Adrenal gland (tissue), 12 donors: Measurements from ENCODE around the gene HOXA9. TPM values are rescaled to one million over a fixed set of nuclear protein-coding genes. Genes with fewer than 3 reads are reported as not detected.

Experiments used
- DNase-seq, 7 donors: peaks; one replicate each; pipeline ENCODE4 v3.0.0-alpha.2; 2019 to 2020
- H3K27ac ChIP-seq, 5 donors: fragments of 200-600 bp; sonication (generic) in 4 of 5; 1 replicate in 3 of 5; 2 replicates in 2 of 5; pipeline versions ENCODE4 v1.5.1 to v1.8.0; 2016 to 2020; ENCODE audit warnings: mild to moderate bottlenecking in 1 of 5
- H3K27me3 ChIP-seq: fragments of 200-600 bp; 2 replicates; pipeline ENCODE4 v1.8.0; 2021
- H3K36me3 ChIP-seq, 2 donors: fragments of 200-600 bp; replicated peaks in 1 of 2; 1 replicate in 1 of 2; 2 replicates in 1 of 2; pipeline versions ENCODE4 v1.5.1 to v1.8.0; 2018 to 2022
- H3K4me1 ChIP-seq, 2 donors: fragments of 200-600 bp; replicated peaks in 1 of 2; 1 replicate in 1 of 2; 2 replicates in 1 of 2; pipeline versions ENCODE4 v1.5.1 to v1.8.0; 2018 to 2021
- H3K4me3 ChIP-seq, 4 donors: fragments of 200-600 bp; sonication (generic) in 3 of 4; one replicate each; pipeline ENCODE4 v1.5.1; 2016 to 2018
- H3K9me3 ChIP-seq, 3 donors: fragments of 200-600 bp; sonication (generic) in 1 of 3; replicated peaks in 1 of 3; 1 replicate in 2 of 3; 2 replicates in 1 of 3; pipeline versions ENCODE4 v1.5.1 to v1.8.0; 2016 to 2021
- CTCF ChIP-seq, 6 experiments: fragments of 450-650 bp in 4 of 6; fragments of 200-600 bp in 2 of 6; sonication (generic) in 1 of 6; IDR thresholded peaks; 1 replicate in 5 of 6; 2 replicates in 1 of 6; pipeline versions ENCODE4 v1.5.1 to v1.8.0; 2016 to 2021; ENCODE audit warnings: antibody characterized with exemption in 6 of 6, mild to moderate bottlenecking in 2 of 6, moderate library complexity in 1 of 6
- POLR2A ChIP-seq, 2 donors: fragments of 450-650 bp; IDR thresholded peaks; one replicate each; pipeline ENCODE4 v1.6.1; 2017; ENCODE audit warnings: antibody characterized with exemption in 2 of 2, mild to moderate bottlenecking in 2 of 2, moderate library complexity in 1 of 2
- WGBS, 4 donors: extraction: QIAGEN DNeasy Blood & Tissue Kit in 2 of 4; methylation state at CpG; one replicate each; pipeline versions ENCODE4 v1.1.5 to v1.1.7; 2013 to 2017; 5-methylcytosine and 5-hydroxymethylcytosine counted together
- intact Hi-C, 2 donors: fragments of 100-400 bp; cut with DNase I; formaldehyde crosslinking; loops; one replicate each; pipeline versions ENCODE4 v1.14.1 to v1.15.0; 2022 to 2023
- polyA plus RNA-seq, 3 donors: library from polyadenylated mRNA; stranded (reverse); fragments of 200-250 nt in 2 of 3; fragments of 350-450 nt in 1 of 3; fragmentation: Illumina TruSeq in 1 of 3; extraction: RNeasy Lipid Tissue Mini Kit (QIAGEN cat#74804) in 1 of 3; gene quantifications; one replicate each; pipeline ENCODE4 v1.2.3, GENCODE V29; 2013 to 2014
- total RNA-seq, 9 donors: library from RNA; depleted of rRNA in 4 of 9; stranded (reverse); fragments of >200 nt in 4 of 9; fragments of 120-200 nt in 1 of 9; fragmentation: NEBNext Ultra II Directional in 1 of 9; extraction: Animal tissue kit (Norgen Biotek cat#: 25700) in 1 of 9; gene quantifications; one replicate each; pipeline versions ENCODE4 v1.1.0 to v1.2.4, GENCODE V29; 2013 to 2023
- donor health status: healthy with polysubstance abuse.
- donor health status: Bipolar disorder and iron deficiency.
- donor health status: DM: yes; HTN: yes; CAD: no.
- donor health status: DM: no; HTN: no; CAD: no.
- donor health status: DM: no; HTN: no; CAD: no.
- donor health status: DM: yes; HTN: yes; CAD: no.

The HOXA9 gene
- total and polyA plus RNA-seq, 12 donors: 2.6 to 26.7 (median 11.7) TPM

GRCh38 chr7:27191833-27192545, 26.7 kb upstream of the HOXA9 start:
- no peaks in the 10 kb centered on the region for H3K36me3 ChIP-seq
- TF ChIP-seq CTCF (IDR thresholded peaks at IDR 0.05) (no peak), POLR2A (IDR thresholded peaks at IDR 0.05) (no peak)
- 26 to 43% (median 41%) methylated on average over 17 to 42 of the region's 42 CpGs for WGBS, 4 donors
- H3K4me3 ChIP-seq: peak overlapping the region in 1 of 4 donors; percentile 43
- H3K4me1 ChIP-seq: peaks cover 9 to 26% of the 10 kb centered on the region in 2 donors
- intact Hi-C loops: loop anchor here in 1 of 2 donors (10.0 kb wide), 3 partner anchors 733 to 903 kb away; no protein-coding TSS in a partner anchor
- DNase-seq: peak in 1 of 7 donors; percentile 49
- H3K9me3 ChIP-seq: no peaks in the 10 kb centered on the region
- H3K27ac ChIP-seq: no peak overlapping the region
- H3K27me3 ChIP-seq: peaks cover 100% of the 10 kb centered on the region

- DNase-seq: peak in 3 of 7 donors; percentile 4 to 20 (median 12)
- no peak overlapping the region for H3K27ac ChIP-seq
- H3K4me3 ChIP-seq: no peak overlapping the region
- TF ChIP-seq CTCF (IDR thresholded peaks at IDR 0.05) (no peak), POLR2A (IDR thresholded peaks at IDR 0.05) (no peak)
- H3K4me1 ChIP-seq: peaks cover 9 to 21% of the 10 kb centered on the region in 2 donors
- peaks cover 100% of the 10 kb centered on the region for H3K27me3 ChIP-seq
- intact Hi-C loops: loop anchor here in 1 of 2 donors (10.0 kb wide), 3 partner anchors 734 to 904 kb away; no protein-coding TSS in a partner anchor
- no peaks in the 10 kb centered on the region for H3K36me3 ChIP-seq
- 62 to 69% (median 66%) methylated on average over 15 of the region's 15 CpGs for WGBS, 4 donors
- H3K9me3 ChIP-seq: no peaks in the 10 kb centered on the region
Measured at GRCh38 chr7:27191161-27191731, 25.9 kb upstream of the HOXA9 start.

- WGBS, 4 donors: 42 to 62% (median 57%) methylated on average over 7 of the region's 7 CpGs
- intact Hi-C loops: loop anchor here (10.0 kb wide), 4 partner anchors 735 to 1315 kb away; no protein-coding TSS in a partner anchor
- Histone ChIP-seq H3K9me3 (no peaks in the 10 kb centered on the region), H3K27ac (no peak overlapping the region), H3K4me3 (no peak overlapping the region), H3K27me3 (peaks cover 100% of the 10 kb centered on the region), H3K36me3 (no peaks in the 10 kb centered on the region), H3K4me1 (peaks cover 9 to 21% of the 10 kb centered on the region in 2 donors)
- TF ChIP-seq CTCF (IDR thresholded peaks at IDR 0.05): no peak
- no peak for TF ChIP-seq POLR2A (IDR thresholded peaks at IDR 0.05)
- peak in 3 of 7 donors; percentile 10 to 29 (median 11) for DNase-seq
Measured at GRCh38 chr7:27189997-27190748, 24.8 kb upstream of the HOXA9 start.
